H7 (cell line): ENCODE results near the gene TNFSF8. TPM values are rescaled to one million over a fixed set of nuclear protein-coding genes. Genes with fewer than 3 reads are reported as not detected.

ENCODE experiments used
- DNase-seq: peaks from one replicate; pipeline ENCODE4 v3.0.0; 2012
- H3K27me3 ChIP-seq: 2 replicates; pipeline ENCODE4 v1.6.0; 2011; ENCODE audit warnings: mild to moderate bottlenecking, low read length; ENCODE audit not compliant: control insufficient read depth, insufficient read depth
- H3K36me3 ChIP-seq: replicated peaks from 2 replicates; pipeline ENCODE4 v1.5.1; 2011; ENCODE audit warnings: low read length; ENCODE audit not compliant: control insufficient read depth, insufficient read depth
- H3K4me3 ChIP-seq: 2 replicates; pipeline ENCODE4 v1.5.1; 2011; ENCODE audit warnings: low read depth, mild to moderate bottlenecking, control low read depth, low read length, moderate library complexity; ENCODE audit not compliant: insufficient read depth
- total RNA-seq: library from RNA; depleted of rRNA; stranded (reverse); fragments of >200 nt; shearing (Covaris generic); gene quantifications from 2 replicates; pipeline ENCODE4 v1.2.3, GENCODE V29; 2014

Gene TNFSF8
- total RNA-seq, 1 experiment from 2014 or later = not detected

GRCh38 chr9:114950761-114951160, 20.4 kb upstream of the TNFSF8 start:
- DNase-seq = no peak
- Histone ChIP-seq H3K4me3 (no peak overlapping the region), H3K36me3 (no peaks in the 10 kb centered on the region), H3K27me3 (peaks cover 3% of the 10 kb centered on the region)

GRCh38 chr9:114947058-114947457, 16.7 kb upstream of the TNFSF8 start:
- DNase-seq = no peak
- H3K27me3 ChIP-seq = peaks cover 3% of the 10 kb centered on the region
- no peak overlapping the region for H3K4me3 ChIP-seq
- H3K36me3 ChIP-seq = no peaks in the 10 kb centered on the region

- no peak for DNase-seq
- no peaks in the 10 kb centered on the region for H3K36me3 ChIP-seq
- no peak overlapping the region for H3K4me3 ChIP-seq
- peaks cover 3% of the 10 kb centered on the region for H3K27me3 ChIP-seq
Measured at GRCh38 chr9:114945616-114946412, 15.4 kb upstream of the TNFSF8 start.

DNA sequence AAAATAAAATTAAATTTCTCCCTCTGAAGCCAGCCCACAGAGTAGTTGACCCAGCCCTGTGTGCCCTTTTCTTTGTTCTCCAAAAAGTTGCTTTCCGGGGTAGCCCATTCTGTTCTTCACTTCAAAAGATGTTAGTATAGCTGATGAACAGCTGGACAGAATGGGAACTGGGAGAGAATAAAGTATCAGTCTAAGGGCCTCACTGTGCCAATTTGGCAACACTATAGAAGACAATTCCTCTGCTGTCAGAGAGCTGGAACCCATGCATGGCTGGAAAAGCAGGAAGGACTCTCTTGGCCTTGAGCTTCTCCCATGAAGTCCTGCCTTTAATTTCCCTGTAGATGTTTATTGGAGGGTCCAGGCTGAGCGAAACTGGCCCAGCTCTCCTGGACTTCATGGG, 11.0 kb upstream of the TNFSF8 start:
- no peak overlapping the region for H3K4me3 ChIP-seq
- H3K36me3 ChIP-seq = no peaks in the 10 kb centered on the region
- H3K27me3 ChIP-seq = peaks cover 1% of the 10 kb centered on the region; the same call in 1 of the 2 replicates
- DNase-seq = no peak

- H3K36me3 ChIP-seq = no peaks in the 10 kb centered on the region
- DNase-seq = no peak
- H3K4me3 ChIP-seq = no peak overlapping the region
- peaks cover 6% of the 10 kb centered on the region; the same call in 1 of the 2 replicates for H3K27me3 ChIP-seq
Measured at GRCh38 chr9:114938687-114939575, 8.5 kb upstream of the TNFSF8 start.

DNA sequence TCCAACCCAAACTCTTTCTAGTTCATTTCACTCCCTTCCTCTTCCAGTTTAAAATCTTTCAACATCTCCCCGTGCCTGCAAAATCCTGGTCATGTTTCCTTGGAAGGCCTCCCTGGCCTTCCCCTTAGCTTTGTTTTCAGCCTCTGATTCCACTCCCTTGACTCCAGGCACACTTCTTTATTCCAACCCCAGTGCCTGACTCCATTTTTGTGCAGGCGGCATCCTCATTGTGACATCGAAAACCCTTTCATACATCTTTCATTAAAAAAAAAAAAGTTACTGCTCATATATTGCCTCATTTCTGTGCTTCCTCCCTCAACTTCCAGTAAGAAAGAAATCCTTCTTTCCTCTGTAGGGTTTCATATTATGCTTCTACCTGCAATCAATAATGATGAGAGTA, 7.1 kb upstream of the TNFSF8 start:
- no peak overlapping the region for H3K4me3 ChIP-seq
- H3K27me3 ChIP-seq = peaks cover 14% of the 10 kb centered on the region
- DNase-seq = no peak
- no peaks in the 10 kb centered on the region for H3K36me3 ChIP-seq

DNA sequence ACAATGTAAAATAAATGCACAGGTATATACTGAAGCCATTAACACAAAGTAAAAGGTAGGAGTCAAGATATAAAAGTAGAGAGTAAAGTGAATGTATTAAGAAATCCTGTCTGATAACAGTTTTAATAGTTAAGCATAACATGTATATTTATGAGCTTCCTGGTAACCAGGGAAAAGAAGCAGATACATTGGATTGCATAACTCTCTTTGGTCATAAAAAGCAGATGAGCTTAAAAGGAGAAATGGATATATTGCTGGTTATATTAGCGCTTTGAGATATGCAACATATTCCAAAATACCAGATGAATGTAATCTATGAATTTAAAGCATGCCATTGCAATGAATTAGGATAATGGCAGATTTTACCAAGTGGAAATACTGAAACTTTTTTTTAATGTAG, 6.2 kb upstream of the TNFSF8 start:
- Histone ChIP-seq H3K4me3 (no peak overlapping the region), H3K36me3 (no peaks in the 10 kb centered on the region), H3K27me3 (peaks cover 20% of the 10 kb centered on the region)
- DNase-seq = no peak

GRCh38 chr9:114935119-114935518, 4.7 kb upstream of the TNFSF8 start:
- H3K36me3 ChIP-seq = no peaks in the 10 kb centered on the region
- H3K4me3 ChIP-seq = no peak overlapping the region
- H3K27me3 ChIP-seq = peaks cover 35% of the 10 kb centered on the region
- no peak for DNase-seq

GRCh38 chr9:114932502-114932901, 2.1 kb upstream of the TNFSF8 start:
- H3K27me3 ChIP-seq = peaks cover 59% of the 10 kb centered on the region

DNA sequence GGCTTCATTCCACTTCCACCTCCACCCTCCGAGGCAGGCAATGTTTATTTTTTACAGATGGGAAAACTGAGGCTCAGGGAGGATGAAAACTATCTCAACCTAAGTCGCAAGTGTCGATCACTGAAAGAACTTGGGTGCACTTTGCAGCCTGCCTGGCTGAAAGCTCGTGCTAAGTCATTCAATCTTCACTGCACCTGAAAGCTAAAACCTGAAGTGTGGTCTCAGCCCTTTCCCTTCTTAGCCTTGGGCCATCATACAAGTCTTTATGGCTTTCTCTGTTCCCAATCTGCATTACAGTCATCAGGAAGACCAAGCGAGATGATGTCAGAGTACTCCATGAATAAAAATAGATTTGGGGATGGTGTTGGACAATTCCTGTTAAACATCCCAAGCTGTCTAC, 1.0 kb upstream of the TNFSF8 start:
- no peak for DNase-seq
- H3K36me3 ChIP-seq = no peaks in the 10 kb centered on the region
- H3K27me3 ChIP-seq = peaks cover 68% of the 10 kb centered on the region
- no peak overlapping the region for H3K4me3 ChIP-seq

More at GRCh38 chr9:114932502-114932901, 2.1 kb upstream of the TNFSF8 start:
- H3K36me3 ChIP-seq = no peaks in the 10 kb centered on the region
- DNase-seq = no peak
- H3K4me3 ChIP-seq = no peak overlapping the region

DNA sequence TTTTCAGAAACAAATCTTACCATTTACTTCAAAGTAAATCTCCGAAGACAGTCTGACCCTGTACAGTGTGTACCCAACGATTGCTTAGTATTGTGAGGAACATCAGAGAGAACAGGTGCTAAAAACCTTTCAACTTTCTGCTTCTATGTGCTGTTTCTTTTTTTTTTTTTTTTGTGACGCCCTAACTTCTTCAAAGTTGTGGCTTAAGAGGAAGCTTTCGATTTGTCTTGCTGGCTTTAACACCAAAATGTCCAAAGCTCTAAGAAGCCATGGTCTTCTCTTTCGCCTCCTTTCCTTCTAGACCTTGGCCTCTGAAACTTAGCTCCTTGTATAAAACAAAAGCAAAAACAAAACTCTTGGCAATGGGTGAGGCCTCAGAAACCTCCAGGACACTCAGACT, 1.2 kb downstream of the TNFSF8 start:
- Histone ChIP-seq H3K4me3 (no peak overlapping the region), H3K27me3 (peaks cover 80% of the 10 kb centered on the region), H3K36me3 (no peaks in the 10 kb centered on the region)
- no peak for DNase-seq

- peaks cover 82% of the 10 kb centered on the region for H3K27me3 ChIP-seq
- no peak overlapping the region for H3K4me3 ChIP-seq
- no peaks in the 10 kb centered on the region for H3K36me3 ChIP-seq
Measured at GRCh38 chr9:114928671-114929070, 1.7 kb downstream of the TNFSF8 start.

GRCh38 chr9:114928136-114928535, 2.3 kb downstream of the TNFSF8 start:
- Histone ChIP-seq H3K27me3 (peaks cover 85% of the 10 kb centered on the region), H3K4me3 (no peak overlapping the region), H3K36me3 (no peaks in the 10 kb centered on the region)
- no peak for DNase-seq

More at GRCh38 chr9:114928671-114929070, 1.7 kb downstream of the TNFSF8 start:
- DNase-seq = no peak

DNA sequence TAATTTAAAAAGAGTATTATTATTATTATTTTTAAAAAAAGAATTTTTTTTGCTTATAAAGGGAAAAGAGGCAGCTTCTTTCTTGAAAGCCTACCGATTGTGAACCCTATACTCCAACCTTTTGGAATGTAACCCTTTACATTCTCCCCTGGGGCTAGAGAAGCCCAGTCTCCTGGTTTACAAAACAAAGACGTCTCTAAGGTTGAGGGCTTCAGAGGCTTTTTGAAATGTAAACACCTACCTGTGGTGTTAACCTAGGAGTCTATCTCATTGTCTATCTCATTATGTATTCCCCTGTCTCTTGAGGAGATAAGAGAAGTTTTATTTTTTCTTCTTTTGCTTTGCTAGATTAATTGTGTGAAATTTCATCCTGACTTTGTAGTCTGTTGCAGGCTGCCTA, 4.7 kb downstream of the TNFSF8 start:
- no peaks in the 10 kb centered on the region for H3K36me3 ChIP-seq
- no peak overlapping the region for H3K4me3 ChIP-seq
- H3K27me3 ChIP-seq = peaks cover 88% of the 10 kb centered on the region
- peak; percentile 32 for DNase-seq

GRCh38 chr9:114925039-114925438, 5.4 kb downstream of the TNFSF8 start:
- no peak for DNase-seq
- H3K36me3 ChIP-seq = no peaks in the 10 kb centered on the region

More at GRCh38 chr9:114925039-114925438, 5.4 kb downstream of the TNFSF8 start:
- Histone ChIP-seq H3K4me3 (no peak overlapping the region), H3K27me3 (peaks cover 85% of the 10 kb centered on the region)
